ENCODE measurements around the gene MRPL1. TPM values are rescaled to one million over a fixed set of nuclear protein-coding genes. Genes with fewer than 3 reads are reported as not detected.

Gene MRPL1
- polyA plus RNA-seq, 1 experiment = 49.9 TPM

DNA sequence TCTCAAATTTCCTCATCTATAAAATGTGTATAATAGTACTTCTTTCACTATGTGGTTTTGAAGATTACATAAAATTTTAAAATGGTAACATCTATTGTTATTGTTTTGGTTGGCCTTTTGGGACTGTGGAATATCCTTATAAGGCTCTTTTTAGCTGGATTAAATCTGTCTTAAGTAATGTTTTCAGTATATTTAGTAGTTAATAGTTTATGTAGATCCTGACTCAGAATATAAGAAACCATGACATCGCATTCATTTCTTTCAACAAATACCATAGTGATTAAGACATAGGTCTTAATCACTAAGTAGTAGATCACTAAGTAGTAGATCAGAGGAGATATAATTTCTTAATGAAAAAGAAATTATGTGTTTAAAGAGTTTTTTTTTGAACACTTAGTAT is 48.5 kb downstream of the MRPL1 start:
- ChIA-PET CTCF (interaction anchor here (0.8 to 1.6 kb wide), 2 partner anchors 9 to 49 kb away, joined by 3 to 5 read pairs; partner anchors contain the start of gene MRPL1), POLR2A (interaction anchor here (0.6 kb wide), 1 partner anchor 49 kb away, joined by 3 read pairs; the partner anchor contains the start of gene MRPL1)

DNA sequence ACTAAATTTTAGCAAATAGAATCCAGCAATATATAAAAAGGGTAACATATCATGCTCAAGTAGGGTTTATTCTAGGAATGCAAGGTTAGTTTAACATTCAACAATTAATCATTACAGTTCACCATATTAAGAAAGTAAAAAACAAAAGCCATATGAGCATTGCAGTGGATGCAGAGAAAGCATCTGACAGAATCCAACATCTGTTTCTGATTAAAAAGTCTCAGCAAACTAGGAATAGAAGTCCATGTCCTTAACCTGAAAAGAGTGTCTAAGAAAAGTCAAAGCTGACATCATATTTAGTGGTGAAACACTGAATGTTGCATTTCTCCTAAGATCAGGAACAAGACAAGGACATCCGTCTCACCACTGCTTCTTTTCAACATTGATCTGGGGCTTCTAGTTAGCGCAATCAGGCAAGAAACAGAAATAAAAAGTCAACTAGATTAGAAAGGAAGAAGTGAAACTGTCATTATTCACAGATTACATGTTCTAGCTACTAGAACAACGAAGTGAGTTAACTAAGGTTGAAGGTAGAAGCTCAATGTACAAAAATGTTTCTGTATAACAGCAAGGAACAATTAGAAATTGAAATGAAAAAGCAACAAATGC is 49.3 kb downstream of the MRPL1 start:
- Histone ChIP-seq H3K4me3 (ENCODE audit: low read depth, low read length) (no peak overlapping the region), H3K27me3 (ENCODE audit: control insufficient read depth, insufficient read depth, low read length) (no peaks in the 10 kb centered on the region), H3K9me3 (ENCODE audit: control insufficient read depth, insufficient read depth, low read length) (no peaks in the 10 kb centered on the region), H3K27ac (ENCODE audit: low read depth, low read length) (no peak overlapping the region)
- TF ChIP-seq, protein P1, sequence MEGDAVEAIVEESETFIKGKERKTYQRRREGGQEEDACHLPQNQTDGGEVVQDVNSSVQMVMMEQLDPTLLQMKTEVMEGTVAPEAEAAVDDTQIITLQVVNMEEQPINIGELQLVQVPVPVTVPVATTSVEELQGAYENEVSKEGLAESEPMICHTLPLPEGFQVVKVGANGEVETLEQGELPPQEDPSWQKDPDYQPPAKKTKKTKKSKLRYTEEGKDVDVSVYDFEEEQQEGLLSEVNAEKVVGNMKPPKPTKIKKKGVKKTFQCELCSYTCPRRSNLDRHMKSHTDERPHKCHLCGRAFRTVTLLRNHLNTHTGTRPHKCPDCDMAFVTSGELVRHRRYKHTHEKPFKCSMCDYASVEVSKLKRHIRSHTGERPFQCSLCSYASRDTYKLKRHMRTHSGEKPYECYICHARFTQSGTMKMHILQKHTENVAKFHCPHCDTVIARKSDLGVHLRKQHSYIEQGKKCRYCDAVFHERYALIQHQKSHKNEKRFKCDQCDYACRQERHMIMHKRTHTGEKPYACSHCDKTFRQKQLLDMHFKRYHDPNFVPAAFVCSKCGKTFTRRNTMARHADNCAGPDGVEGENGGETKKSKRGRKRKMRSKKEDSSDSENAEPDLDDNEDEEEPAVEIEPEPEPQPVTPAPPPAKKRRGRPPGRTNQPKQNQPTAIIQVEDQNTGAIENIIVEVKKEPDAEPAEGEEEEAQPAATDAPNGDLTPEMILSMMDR (IDR thresholded peaks at IDR 0.05; ENCODE audit: low read depth, low read length) = no peak
- ChIA-PET POLR2A (no interaction called here), CTCF (no interaction called here)
- no peak for DNase-seq (ENCODE audit: low read depth, low spot score)

More for the DNA sequence above, 48.5 kb downstream of the MRPL1 start:
- TF ChIP-seq, protein P1 (IDR thresholded peaks at IDR 0.05; ENCODE audit: low read depth, low read length) = no peak
- Histone ChIP-seq H3K27me3 (ENCODE audit: control insufficient read depth, insufficient read depth, low read length) (no peaks in the 10 kb centered on the region), H3K9me3 (ENCODE audit: control insufficient read depth, insufficient read depth, low read length) (no peaks in the 10 kb centered on the region), H3K4me3 (ENCODE audit: low read depth, low read length) (no peak overlapping the region), H3K27ac (ENCODE audit: low read depth, low read length) (no peak overlapping the region)
- no peak for DNase-seq (ENCODE audit: low read depth, low spot score)

DNA sequence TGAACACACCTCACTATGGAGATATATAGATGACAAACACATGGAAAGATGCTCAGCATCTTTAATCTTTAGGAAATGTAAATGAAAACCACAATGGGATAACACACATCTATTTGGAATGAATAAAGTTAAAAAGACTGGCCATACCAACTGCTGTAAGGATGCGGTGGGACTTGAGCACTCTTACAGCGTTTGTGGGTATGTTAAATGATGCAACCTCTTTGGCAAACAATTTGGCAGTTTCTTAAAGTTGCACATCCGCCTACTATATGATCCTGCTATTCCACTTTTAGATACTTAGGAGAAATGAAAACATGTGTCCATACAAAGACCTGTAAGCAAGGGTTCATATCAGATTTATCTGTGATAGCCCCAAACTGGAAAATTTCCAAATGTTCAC is 50.7 kb downstream of the MRPL1 start:
- ChIA-PET POLR2A (no interaction called here), CTCF (no interaction called here)
- TF ChIP-seq, protein P1 (IDR thresholded peaks at IDR 0.05; ENCODE audit: low read depth, low read length) = no peak
- Histone ChIP-seq H3K27me3 (ENCODE audit: control insufficient read depth, insufficient read depth, low read length) (no peaks in the 10 kb centered on the region), H3K4me3 (ENCODE audit: low read depth, low read length) (no peak overlapping the region), H3K9me3 (ENCODE audit: control insufficient read depth, insufficient read depth, low read length) (no peaks in the 10 kb centered on the region), H3K27ac (ENCODE audit: low read depth, low read length) (no peak overlapping the region)
- no peak for DNase-seq (ENCODE audit: low read depth, low spot score)

DNA sequence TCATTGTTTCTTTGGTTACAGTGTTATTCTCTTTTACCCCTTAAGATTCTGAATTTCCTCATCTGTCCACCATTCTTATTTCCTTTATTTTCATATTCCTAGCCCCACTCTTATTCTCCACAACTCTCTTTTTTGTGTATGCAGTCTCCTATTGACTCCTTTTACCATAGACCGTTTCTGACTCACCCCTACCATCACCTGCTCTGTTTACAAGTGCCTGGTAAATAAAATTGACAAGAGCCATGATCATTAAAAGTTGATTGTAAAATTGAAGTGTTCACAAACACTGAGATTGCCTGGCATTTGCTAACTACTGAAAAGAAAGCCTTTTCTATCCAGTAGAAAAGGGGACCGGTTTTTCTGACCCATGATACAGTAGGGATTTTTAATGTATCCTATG is 54.4 kb downstream of the MRPL1 start:
- no peaks in the 10 kb centered on the region for H3K27me3 ChIP-seq (ENCODE audit: control insufficient read depth, insufficient read depth, low read length)
- ChIA-PET POLR2A (no interaction called here), CTCF (no interaction called here)
- H3K4me3 ChIP-seq (ENCODE audit: low read depth, low read length) = no peak overlapping the region
- no peaks in the 10 kb centered on the region for H3K9me3 ChIP-seq (ENCODE audit: control insufficient read depth, insufficient read depth, low read length)
- H3K27ac ChIP-seq (ENCODE audit: low read depth, low read length) = no peak overlapping the region
- DNase-seq (ENCODE audit: low read depth, low spot score) = no peak
- TF ChIP-seq, protein P1 (IDR thresholded peaks at IDR 0.05; ENCODE audit: low read depth, low read length) = no peak

DNA sequence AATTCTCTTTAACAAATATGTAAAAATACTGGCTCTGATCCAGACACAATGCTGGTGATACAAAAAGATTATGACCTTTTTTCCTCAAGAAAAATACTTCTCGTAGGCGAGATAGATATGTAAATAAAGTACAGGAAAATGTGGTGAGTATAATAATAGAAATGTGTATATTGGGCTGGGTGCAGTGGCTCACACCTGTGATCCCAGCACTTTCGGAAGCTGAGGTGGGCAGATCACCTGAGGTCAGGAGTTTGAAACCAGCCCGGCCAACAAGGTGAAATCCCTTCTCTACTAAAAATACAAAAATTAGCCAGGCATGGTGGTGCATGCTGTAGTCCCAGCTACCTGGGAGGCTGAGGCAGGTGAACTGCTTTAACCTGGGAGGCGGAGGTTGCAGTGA is 55.0 kb downstream of the MRPL1 start:
- H3K4me3 ChIP-seq (ENCODE audit: low read depth, low read length) = no peak overlapping the region
- no peak for DNase-seq (ENCODE audit: low read depth, low spot score)
- CTCF ChIA-PET = no interaction called here
- no peaks in the 10 kb centered on the region for H3K27me3 ChIP-seq (ENCODE audit: control insufficient read depth, insufficient read depth, low read length)
- TF ChIP-seq, protein P1 (IDR thresholded peaks at IDR 0.05; ENCODE audit: low read depth, low read length) = no peak
- no peak overlapping the region for H3K27ac ChIP-seq (ENCODE audit: low read depth, low read length)
- POLR2A ChIA-PET = no interaction called here
- no peaks in the 10 kb centered on the region for H3K9me3 ChIP-seq (ENCODE audit: control insufficient read depth, insufficient read depth, low read length)
